MM.1S (cell line): ENCODE measurements around the gene INCA1.

Experiments used
- EZH2 ChIP-seq: fragments of 300-600 bp; sonication (generic); optimal IDR thresholded peaks from 2 replicates; pipeline ENCODE3; 2017; ENCODE audit warnings: low read depth, mild to moderate bottlenecking, antibody characterized with exemption, low read length, mixed read lengths
- EZH2phosphoT487 ChIP-seq: fragments of 300-600 bp; sonication (generic); IDR thresholded peaks from 2 replicates; pipeline ENCODE4 v1.6.1; 2018; ENCODE audit warnings: antibody characterized with exemption, low read length
- TF ChIP-seq, protein P1 (sequence below): fragments of 300-600 bp; sonication (generic); IDR thresholded peaks from 2 replicates; pipeline ENCODE4 v1.5.1; 2016; ENCODE audit warnings: antibody characterized with exemption, low read length, mixed read lengths

GRCh38 chr17:4999430-5000093 is 2.2 kb upstream of the INCA1 start:
- TF ChIP-seq, protein P1, sequence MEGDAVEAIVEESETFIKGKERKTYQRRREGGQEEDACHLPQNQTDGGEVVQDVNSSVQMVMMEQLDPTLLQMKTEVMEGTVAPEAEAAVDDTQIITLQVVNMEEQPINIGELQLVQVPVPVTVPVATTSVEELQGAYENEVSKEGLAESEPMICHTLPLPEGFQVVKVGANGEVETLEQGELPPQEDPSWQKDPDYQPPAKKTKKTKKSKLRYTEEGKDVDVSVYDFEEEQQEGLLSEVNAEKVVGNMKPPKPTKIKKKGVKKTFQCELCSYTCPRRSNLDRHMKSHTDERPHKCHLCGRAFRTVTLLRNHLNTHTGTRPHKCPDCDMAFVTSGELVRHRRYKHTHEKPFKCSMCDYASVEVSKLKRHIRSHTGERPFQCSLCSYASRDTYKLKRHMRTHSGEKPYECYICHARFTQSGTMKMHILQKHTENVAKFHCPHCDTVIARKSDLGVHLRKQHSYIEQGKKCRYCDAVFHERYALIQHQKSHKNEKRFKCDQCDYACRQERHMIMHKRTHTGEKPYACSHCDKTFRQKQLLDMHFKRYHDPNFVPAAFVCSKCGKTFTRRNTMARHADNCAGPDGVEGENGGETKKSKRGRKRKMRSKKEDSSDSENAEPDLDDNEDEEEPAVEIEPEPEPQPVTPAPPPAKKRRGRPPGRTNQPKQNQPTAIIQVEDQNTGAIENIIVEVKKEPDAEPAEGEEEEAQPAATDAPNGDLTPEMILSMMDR: no peak
- no peak for TF ChIP-seq EZH2phosphoT487
- TF ChIP-seq EZH2: no peak
